ENCODE data around the gene OFD1.

Gene OFD1

DNA sequence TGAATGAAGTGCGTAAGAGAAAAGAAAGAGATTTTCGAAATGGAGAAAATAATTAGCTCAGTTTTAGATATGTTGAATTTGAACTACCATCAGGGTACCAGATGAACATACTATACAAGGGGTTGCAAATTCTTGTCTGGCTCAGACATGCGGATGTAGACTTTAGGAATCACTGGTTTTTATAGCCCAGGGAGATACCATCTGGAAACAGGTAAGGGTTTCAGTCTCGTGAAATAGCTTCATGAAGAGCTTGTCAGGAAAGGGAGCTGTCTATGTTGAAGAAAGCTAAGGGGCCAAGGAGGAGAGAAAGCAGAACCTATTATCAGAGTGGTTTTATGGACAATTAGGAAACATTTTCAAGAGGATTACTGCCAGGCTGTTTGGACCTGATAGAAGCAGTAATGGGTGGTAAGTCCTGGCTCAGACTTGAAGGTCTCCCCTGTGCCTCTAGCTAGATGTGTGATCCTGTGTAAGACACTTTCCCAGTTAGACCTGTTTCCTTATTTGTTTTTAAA is 38.9 kb upstream of the OFD1 start:
- TF ChIP-seq, protein P1, sequence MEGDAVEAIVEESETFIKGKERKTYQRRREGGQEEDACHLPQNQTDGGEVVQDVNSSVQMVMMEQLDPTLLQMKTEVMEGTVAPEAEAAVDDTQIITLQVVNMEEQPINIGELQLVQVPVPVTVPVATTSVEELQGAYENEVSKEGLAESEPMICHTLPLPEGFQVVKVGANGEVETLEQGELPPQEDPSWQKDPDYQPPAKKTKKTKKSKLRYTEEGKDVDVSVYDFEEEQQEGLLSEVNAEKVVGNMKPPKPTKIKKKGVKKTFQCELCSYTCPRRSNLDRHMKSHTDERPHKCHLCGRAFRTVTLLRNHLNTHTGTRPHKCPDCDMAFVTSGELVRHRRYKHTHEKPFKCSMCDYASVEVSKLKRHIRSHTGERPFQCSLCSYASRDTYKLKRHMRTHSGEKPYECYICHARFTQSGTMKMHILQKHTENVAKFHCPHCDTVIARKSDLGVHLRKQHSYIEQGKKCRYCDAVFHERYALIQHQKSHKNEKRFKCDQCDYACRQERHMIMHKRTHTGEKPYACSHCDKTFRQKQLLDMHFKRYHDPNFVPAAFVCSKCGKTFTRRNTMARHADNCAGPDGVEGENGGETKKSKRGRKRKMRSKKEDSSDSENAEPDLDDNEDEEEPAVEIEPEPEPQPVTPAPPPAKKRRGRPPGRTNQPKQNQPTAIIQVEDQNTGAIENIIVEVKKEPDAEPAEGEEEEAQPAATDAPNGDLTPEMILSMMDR (IDR thresholded peaks at IDR 0.05; ENCODE audit: control insufficient read depth, extremely low read depth, insufficient read depth), result no peak
- H3K4me3 ChIP-seq (ENCODE audit: low read depth, low read length), result peak overlapping the region; percentile 15; the same call in 1 of the 2 replicates
- peak; percentile 51 for DNase-seq (ENCODE audit: low read depth)

DNA sequence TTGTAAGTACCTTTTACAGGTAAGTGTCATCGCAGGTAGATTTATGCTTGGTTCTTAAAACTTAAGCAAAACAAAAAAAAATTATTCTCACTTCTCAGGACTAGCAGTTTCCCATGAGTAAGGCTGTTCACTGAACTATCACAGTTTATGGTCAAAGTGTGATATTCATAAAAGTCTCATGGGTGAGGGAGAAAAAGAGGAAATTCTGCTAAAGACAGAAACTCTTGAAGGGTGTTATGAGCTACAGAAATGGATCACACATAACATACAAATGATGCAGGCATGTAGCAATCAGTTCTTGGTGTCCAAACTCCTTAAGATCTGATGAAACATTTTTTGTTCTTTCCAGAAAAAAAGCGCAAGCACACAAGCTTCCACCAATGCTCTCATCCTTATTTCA is 37.1 kb upstream of the OFD1 start:
- DNase-seq (ENCODE audit: low read depth), result no peak
- TF ChIP-seq, protein P1 (IDR thresholded peaks at IDR 0.05; ENCODE audit: control insufficient read depth, extremely low read depth, insufficient read depth), result no peak
- H3K4me3 ChIP-seq (ENCODE audit: low read depth, low read length), result no peak overlapping the region

DNA sequence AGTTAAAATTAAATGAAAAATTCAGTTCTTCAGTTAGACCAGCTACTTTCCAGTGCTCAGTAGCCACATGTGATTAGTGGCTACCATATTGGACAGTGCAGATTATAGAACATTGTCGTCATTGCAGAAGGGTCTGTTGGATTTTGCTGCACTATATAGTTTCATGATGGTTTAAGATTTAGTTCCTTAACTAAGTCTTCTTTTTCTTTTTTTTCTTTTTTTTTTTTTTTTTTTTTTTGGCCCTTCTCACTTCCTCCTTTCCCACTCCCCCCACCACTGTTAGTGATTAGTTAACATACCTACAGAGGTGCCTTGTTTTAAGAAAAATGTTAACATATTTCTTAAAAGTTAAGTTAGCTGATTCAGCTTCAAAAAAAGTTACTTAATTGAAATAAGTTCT is 36.6 kb upstream of the OFD1 start:
- TF ChIP-seq, protein P1 (IDR thresholded peaks at IDR 0.05; ENCODE audit: control insufficient read depth, extremely low read depth, insufficient read depth), result no peak

DNA sequence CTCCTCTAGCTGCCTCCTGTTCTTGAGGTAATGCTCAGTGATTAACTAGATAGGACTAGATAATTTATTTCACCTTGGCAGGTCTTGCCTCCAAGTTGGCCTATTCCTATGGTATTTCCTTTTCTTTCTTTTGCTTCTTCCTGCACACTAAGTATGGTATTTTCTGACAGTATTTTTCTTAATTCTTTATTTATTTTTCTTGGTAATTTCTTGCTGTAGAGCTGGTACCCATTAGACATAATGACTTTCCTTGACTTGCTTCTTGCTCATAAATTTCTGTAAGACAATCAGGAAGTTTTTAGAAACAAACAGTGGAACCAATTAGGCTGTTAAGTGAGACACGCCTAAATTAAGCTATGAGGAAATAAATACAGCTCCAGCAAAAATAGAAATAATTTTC is 36.1 kb upstream of the OFD1 start:
- H3K4me3 ChIP-seq (ENCODE audit: low read depth, low read length), result no peak overlapping the region
- DNase-seq (ENCODE audit: low read depth), result no peak
- TF ChIP-seq, protein P1 (IDR thresholded peaks at IDR 0.05; ENCODE audit: control insufficient read depth, extremely low read depth, insufficient read depth), result no peak

More for the DNA sequence above, 36.6 kb upstream of the OFD1 start:
- DNase-seq (ENCODE audit: low read depth), result no peak
- H3K4me3 ChIP-seq (ENCODE audit: low read depth, low read length), result no peak overlapping the region

DNA sequence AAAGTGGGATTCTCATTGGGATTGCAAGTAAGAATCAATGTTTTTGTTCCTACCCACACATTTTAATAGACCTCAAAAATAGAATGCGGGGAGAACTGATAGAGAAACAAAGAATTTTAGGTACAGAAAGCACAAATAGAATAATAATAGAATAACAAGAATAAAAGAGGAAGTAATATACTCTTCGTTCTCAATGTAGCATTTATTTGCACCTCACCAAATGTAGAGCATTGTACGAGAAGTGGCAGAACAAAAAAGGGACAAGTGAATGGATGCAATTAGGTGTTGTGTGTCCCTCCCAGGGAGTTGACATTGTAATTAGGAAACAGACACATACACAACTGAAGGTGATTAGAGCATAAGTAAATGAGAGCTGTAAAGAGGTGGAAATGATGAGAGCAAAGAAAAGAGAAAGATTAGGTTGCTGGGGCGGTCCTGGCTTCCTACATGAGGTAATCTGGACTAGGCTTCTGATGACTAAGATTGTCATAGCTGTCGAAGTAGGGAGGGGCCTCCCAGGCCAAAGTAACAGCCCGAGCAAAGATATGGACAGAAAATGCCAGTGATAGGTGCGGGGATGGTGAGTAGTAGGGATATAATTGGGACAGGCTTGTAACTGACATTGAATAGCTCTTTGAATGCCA is 35.2 kb upstream of the OFD1 start:
- DNase-seq (ENCODE audit: low read depth), result no peak
- TF ChIP-seq, protein P1 (IDR thresholded peaks at IDR 0.05; ENCODE audit: control insufficient read depth, extremely low read depth, insufficient read depth), result no peak
- no peak overlapping the region for H3K4me3 ChIP-seq (ENCODE audit: low read depth, low read length)

DNA sequence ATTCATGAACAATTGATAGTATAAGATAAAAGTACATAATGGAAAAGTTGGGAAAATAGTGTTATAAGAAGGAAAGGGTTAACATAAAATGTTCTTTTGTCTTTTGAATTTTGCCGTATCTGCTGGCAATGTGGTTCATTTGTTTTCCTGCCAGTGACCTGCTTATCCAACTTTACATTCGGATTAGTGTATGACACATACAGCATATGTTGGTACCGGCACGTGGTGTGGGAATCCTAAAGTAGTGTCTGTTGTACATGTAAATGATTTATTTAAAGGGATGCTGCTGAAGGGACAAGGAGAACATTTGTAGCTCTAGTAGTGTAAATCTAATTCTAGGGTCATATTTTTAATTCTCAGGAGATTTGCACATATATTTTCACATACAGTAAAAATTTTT is 34.2 kb upstream of the OFD1 start:
- no peak overlapping the region for H3K4me3 ChIP-seq (ENCODE audit: low read depth, low read length)
- TF ChIP-seq, protein P1 (IDR thresholded peaks at IDR 0.05; ENCODE audit: control insufficient read depth, extremely low read depth, insufficient read depth), result no peak
- no peak for DNase-seq (ENCODE audit: low read depth)

Measured in LNCaP clone FGC (cell line).